ENCODE results near the gene SBF1.
"Not testable (repeated sequence)": the region's sequence is repeated elsewhere in the genome, so short reads cannot be mapped to it uniquely, and the experiment has no call there.

SBF1 gene, protein sequence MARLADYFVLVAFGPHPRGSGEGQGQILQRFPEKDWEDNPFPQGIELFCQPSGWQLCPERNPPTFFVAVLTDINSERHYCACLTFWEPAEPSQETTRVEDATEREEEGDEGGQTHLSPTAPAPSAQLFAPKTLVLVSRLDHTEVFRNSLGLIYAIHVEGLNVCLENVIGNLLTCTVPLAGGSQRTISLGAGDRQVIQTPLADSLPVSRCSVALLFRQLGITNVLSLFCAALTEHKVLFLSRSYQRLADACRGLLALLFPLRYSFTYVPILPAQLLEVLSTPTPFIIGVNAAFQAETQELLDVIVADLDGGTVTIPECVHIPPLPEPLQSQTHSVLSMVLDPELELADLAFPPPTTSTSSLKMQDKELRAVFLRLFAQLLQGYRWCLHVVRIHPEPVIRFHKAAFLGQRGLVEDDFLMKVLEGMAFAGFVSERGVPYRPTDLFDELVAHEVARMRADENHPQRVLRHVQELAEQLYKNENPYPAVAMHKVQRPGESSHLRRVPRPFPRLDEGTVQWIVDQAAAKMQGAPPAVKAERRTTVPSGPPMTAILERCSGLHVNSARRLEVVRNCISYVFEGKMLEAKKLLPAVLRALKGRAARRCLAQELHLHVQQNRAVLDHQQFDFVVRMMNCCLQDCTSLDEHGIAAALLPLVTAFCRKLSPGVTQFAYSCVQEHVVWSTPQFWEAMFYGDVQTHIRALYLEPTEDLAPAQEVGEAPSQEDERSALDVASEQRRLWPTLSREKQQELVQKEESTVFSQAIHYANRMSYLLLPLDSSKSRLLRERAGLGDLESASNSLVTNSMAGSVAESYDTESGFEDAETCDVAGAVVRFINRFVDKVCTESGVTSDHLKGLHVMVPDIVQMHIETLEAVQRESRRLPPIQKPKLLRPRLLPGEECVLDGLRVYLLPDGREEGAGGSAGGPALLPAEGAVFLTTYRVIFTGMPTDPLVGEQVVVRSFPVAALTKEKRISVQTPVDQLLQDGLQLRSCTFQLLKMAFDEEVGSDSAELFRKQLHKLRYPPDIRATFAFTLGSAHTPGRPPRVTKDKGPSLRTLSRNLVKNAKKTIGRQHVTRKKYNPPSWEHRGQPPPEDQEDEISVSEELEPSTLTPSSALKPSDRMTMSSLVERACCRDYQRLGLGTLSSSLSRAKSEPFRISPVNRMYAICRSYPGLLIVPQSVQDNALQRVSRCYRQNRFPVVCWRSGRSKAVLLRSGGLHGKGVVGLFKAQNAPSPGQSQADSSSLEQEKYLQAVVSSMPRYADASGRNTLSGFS (N-terminal part only)

DNA sequence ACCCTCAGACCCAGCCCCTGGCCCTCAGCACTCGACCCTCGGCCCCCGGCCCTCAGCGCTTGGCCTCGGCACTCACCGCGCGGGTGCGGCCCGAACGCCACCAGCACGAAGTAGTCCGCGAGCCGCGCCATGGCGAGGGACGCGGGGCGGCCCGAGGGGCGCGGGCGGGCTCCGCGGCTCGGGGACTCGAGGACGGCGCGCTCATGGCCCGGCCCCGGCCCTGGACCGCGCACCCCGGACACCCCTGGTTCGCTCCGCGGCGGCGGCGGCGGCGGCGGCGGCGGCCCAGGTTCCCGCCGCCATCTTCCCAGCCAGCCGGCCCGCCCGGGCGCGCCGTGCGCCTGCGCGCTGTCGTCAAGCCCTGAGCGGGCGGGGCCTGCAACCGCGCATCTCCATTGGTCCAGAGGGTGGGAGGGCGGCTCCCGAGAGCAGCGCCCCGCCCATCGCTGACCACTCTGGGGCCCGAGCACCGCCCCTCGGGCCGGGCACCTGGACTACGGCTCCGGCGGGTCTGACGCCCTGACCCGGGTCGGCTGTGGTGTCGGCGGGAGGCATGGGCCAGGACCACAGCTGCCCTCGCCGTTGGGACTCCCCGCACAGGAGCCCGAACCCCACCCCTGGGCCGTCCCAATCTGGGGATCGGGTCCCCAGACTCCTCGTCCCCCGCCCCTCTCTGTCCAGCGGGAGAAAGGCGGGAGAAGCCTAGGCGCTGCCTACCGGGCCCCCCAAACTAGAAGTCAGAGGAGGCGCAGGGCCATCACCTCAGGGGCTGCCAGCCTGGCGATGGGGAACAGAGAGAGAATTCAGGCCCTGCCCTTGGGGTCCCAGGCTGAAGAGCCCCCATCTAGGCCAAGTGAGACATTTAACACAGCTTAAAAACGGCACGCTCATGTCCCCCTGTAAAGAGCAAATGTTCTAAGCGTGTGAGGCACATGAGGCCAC, at the start of gene SBF1:
TSS of gene SBF1 (minus strand) at position 326 of the 942 bp plus-strand sequence. CDS start at position 131, 195 bp downstream.
- peak; percentile 87 for DNase-seq

- DNase-seq: no peak
These were observed 49.2 kb upstream of the SBF1 start for GRCh38 chr22:50523806-50524675.

- no peak for DNase-seq
These were observed 48.6 kb upstream of the SBF1 start for GRCh38 chr22:50523458-50523805.

- DNase-seq: no peak
These were observed 48.1 kb upstream of the SBF1 start for GRCh38 chr22:50522806-50523438.

DNA sequence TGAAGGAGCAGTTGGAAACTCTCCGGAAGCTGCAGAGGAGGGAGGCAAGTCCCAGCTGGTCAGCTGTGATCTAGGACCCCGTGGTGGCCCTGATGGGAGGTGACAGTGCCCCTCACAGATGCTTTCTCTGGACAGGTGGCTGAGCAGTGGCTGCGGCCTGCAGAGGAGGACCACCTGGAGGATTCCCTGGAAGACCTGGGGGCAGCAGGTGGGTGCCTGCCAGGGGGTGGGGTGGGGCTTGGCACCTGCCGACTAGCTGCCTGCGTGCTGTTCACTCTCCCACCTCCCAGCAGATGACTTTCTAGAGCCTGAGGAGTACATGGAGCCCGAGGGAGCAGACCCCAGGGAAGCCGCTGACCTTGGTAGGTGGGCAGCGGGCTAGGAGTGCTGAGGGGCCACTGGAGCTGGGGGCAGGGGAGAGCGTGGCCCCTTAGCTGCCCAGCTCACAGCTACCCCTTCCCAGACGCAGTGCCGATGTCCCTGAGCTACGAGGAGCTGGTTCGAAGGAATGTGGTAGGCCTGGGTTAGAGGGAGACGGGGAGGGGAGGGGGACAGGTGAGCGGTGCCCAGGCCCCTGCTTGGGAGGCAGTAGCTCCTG, 47.5 kb upstream of the SBF1 start:
- no peak for DNase-seq

DNA sequence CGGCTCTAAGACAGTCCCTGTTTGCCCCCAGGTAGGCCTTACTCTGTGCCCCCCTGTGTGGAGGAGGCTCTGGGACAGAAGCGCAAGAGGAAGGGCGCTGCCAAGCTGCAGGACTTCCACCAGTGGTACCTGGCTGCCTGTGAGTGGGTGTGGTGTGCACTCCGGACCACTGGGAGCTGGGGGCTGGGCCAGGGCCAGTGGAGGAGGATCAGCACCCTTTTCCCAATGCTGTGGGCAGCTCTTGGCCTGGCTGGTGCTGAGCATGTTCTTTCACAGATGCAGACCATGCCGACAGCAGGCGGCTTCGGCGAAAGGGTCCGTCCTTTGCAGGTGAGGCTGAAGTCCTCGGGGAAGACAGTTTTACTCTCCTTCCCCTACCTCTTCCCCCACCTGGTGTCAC, 46.9 kb upstream of the SBF1 start:
- DNase-seq: no peak

- DNase-seq: no peak
These were observed 46.1 kb upstream of the SBF1 start for GRCh38 chr22:50520826-50521453.

- DNase-seq: not testable (repeated sequence)
These were observed 45.3 kb upstream of the SBF1 start for GRCh38 chr22:50520184-50520583.

DNA sequence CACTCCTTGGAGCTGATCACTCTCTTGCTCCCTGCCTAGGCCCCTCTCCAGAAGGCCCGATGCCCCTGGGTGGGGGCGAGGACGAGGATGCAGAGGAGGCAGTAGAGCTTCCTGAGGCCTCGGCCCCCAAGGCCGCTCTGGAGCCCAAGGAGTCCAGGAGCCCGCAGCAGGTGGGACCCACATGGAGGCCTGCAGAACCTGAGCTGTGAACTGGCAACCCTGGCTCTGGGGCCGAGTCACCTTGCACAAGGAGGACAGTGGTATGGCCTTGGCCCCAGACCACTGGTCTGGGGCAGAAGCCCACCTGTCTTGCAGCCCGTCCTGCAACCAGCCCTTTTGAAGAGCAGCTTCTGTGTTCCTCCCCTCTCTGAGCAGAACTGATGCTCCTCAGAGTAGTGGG, 44.3 kb upstream of the SBF1 start:
- DNase-seq: no peak

DNA sequence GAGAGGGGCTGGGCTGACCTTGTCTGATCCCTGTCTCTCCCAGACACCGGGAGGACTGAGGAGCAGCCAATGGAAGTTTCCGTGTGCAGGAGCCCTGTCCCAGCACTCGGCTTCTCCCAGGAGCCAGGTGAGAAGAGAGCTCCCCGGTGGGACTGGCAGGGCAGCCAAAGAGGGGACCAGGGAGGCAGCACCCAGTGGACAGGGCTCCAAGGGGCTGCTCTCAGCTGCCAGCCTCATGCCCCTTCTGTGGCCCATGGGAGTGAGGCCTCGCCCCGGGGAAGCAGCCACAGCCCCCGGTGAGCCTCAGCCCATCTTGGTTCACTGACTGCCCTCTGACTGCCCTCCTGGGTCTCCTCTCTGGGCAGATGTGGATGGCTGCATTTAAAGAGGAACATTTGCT, 43.8 kb upstream of the SBF1 start:
- DNase-seq: no peak

GRCh38 chr22:50517495-50518260, 42.8 kb upstream of the SBF1 start:
- no peak for DNase-seq

DNA sequence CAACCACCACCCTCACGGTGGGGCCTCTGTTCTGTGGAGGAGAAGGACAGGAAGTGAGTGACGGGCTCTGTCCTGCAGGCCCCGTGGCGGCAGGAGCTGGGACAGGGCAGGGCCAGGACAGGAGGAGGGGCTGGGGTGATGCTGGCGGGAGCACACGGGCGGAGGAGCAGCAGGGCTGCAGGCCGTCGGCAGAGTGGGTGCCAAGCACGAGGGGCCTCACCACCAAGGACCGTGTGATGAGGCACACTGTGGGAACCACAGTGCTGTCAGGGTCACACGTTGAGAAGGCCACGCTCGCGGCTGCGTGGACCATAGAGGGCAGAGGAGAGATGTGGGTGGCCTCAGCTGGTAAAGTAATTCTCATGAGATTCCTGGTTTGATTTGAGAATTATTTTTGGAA, 42.1 kb upstream of the SBF1 start:
- no peak for DNase-seq

GRCh38 chr22:50516068-50516467, 41.2 kb upstream of the SBF1 start:
- no peak for DNase-seq

- DNase-seq: no peak
These were observed 38.3 kb upstream of the SBF1 start for GRCh38 chr22:50513175-50513574.

DNA sequence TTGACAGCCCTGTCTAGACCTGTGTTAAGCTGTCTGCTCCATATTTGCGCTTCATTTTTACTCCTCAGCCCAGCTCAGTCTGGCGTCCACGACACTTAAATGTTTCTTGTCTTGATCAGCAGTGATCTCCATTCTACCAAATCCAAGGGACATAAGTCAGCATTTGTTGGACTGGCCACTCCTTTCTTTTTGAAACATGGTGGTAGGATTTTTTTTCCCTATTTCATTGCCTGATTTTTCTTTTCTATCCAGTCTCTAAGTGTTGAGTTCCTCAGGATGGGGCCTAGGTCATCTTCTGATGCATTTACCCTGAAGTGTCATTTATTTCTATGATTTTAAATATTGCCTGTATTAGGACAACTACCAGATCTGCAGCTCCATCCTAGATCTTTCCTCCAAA, 34.1 kb upstream of the SBF1 start:
- no peak for DNase-seq

DNA sequence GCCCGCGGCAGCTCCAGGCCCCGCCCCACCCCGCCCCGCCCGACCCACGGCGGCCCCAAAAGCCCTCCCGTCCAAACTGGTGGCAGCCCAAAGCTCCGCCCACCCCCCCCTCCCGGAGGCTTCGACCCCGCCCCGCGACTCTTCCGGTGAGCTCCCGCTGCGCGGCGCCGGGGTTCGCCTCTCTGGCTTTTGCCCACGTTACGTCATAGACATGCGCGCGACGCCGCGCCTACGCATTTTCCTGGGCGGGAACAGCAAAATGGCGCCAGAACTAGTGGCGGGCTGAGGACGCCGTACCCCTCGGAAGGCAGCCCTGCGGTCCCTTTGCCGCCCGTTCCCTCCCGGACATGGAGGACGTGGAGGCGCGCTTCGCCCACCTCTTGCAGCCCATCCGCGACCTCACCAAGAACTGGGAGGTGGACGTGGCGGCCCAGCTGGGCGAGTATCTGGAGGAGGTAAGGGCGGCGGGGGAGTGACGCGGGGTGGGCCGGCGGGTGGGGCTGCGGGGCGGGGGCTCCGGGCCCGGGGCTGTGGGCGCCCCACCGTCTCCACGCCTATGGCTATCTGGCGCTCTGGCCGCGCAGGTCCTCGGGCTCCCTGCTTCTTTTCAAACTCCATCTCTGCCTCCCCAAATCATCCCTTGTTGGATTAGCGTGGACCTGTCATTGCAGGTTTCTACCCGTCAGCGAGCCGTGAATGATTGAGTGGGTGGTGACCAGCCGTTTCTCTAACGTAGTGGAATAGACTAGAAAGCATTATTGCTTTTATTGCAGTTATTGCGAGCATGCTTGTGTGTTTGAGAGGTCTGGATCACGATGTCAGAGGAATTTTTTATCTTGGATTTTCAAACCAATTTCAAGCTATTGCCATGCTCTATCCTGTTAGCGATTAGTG, 33.4 kb upstream of the SBF1 start, which contains the start of gene NCAPH2:
TSS of gene NCAPH2 (plus strand) at position 234 of the 894 bp plus-strand sequence. CDS start at position 348, 114 bp downstream.
- DNase-seq: peak; percentile 99

GRCh38 chr22:50507421-50507990, 32.7 kb upstream of the SBF1 start, which contains the start of gene LMF2:
LMF2 (minus strand) TSS chr22:50507702; CDS start chr22:50507675, 27 bp downstream.
- no peak for DNase-seq

Measured in NCI-H2171 (cell line).